ENCODE measurements around the gene CFAP53. TPM values are rescaled to one million over a fixed set of nuclear protein-coding genes. Genes with fewer than 3 reads are reported as not detected.

The CFAP53 gene
- total RNA-seq, 3 donors from 2014 or later (not counting 1 experiment from before 2014, with no cell fraction given): 0.20 to 0.24 (median 0.20) TPM

DNA sequence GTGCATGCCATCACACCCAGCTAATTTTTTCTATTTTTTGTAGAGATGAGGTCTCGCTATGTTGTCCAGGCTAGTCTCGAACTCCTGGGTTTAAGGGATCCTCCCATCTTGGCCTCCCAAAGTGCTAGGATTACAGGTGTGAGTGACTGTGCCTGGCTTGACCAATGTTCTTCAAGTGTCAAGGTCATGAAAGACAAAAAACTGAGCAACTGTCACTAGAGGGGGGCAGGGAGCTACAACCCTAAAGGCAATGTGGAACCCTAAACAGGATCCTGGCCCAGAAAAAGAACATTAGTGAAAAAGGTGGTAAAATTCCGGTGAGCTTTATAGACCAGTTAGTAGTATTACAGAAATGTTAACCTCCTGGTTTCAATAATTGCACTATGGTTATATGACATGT lies 78.6 kb downstream of the CFAP53 start:
- intact Hi-C loops (cut with micrococcal nuclease): no loop called here
- H3K27me3 Mint-ChIP-seq (ENCODE audit: low read depth in 2 of 2): peaks cover 38 to 70% of the 10 kb centered on the region in 2 donors

DNA sequence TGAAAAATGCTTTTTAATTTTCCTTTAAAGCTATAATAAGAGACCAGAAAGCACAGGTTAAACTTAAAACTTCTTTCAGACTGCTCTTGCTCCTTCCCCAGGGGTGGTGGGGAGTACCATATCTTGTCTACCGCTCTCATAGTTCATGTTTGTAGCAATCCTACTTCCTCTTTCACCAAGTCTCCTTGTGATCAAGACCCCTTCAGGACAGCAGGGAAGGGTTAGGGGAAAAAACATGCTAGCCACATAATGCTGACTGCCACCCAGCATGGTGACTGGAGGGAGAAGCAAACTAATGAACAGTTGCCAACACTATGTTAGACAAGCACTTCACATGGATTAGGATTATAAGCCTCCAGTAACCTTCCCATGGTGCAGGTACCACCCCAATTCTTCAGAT lies 79.9 kb downstream of the CFAP53 start:
- Mint-ChIP-seq H3K9me3 (no peaks in the 10 kb centered on the region), H3K4me1 (no peaks in the 10 kb centered on the region), H3K4me3 (no peak overlapping the region), H3K36me3 (no peaks in the 10 kb centered on the region), H3K27ac (no peak overlapping the region), H3K27me3 (ENCODE audit: low read depth in 2 of 2) (peaks cover 30 to 60% of the 10 kb centered on the region in 2 donors)
- H3K27me3 ChIP-seq (ENCODE audit: control insufficient read depth, insufficient read depth, low read length): no peaks in the 10 kb centered on the region
- H3K9me3 ChIP-seq (ENCODE audit: control insufficient read depth, insufficient read depth, low read length): no peaks in the 10 kb centered on the region
- ATAC-seq: no peak
- no peak for DNase-seq
- TF ChIP-seq, protein P1, sequence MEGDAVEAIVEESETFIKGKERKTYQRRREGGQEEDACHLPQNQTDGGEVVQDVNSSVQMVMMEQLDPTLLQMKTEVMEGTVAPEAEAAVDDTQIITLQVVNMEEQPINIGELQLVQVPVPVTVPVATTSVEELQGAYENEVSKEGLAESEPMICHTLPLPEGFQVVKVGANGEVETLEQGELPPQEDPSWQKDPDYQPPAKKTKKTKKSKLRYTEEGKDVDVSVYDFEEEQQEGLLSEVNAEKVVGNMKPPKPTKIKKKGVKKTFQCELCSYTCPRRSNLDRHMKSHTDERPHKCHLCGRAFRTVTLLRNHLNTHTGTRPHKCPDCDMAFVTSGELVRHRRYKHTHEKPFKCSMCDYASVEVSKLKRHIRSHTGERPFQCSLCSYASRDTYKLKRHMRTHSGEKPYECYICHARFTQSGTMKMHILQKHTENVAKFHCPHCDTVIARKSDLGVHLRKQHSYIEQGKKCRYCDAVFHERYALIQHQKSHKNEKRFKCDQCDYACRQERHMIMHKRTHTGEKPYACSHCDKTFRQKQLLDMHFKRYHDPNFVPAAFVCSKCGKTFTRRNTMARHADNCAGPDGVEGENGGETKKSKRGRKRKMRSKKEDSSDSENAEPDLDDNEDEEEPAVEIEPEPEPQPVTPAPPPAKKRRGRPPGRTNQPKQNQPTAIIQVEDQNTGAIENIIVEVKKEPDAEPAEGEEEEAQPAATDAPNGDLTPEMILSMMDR (IDR thresholded peaks at IDR 0.05): no peak
- intact Hi-C loops (cut with micrococcal nuclease): no loop called here
- H3K27ac ChIP-seq (ENCODE audit: low read length): no peak overlapping the region
- H3K36me3 ChIP-seq (ENCODE audit: control insufficient read depth, insufficient read depth, low read length): no peaks in the 10 kb centered on the region
- no peaks in the 10 kb centered on the region for H3K4me1 ChIP-seq (ENCODE audit: control insufficient read depth, insufficient read depth, low read length)
- H3K4me3 ChIP-seq (ENCODE audit: low read length): no peak overlapping the region
- 80% methylated on average over 1 of the region's 1 CpG for WGBS (ENCODE audit: insufficient coverage)

More for the DNA sequence above, 78.6 kb downstream of the CFAP53 start:
- WGBS (ENCODE audit: insufficient coverage): 81% methylated on average over 3 of the region's 3 CpGs
- Histone ChIP-seq H3K4me3 (ENCODE audit: low read length) (no peak overlapping the region), H3K36me3 (ENCODE audit: control insufficient read depth, insufficient read depth, low read length) (no peaks in the 10 kb centered on the region), H3K4me1 (ENCODE audit: control insufficient read depth, insufficient read depth, low read length) (no peaks in the 10 kb centered on the region), H3K27ac (ENCODE audit: low read length) (no peak overlapping the region), H3K9me3 (ENCODE audit: control insufficient read depth, insufficient read depth, low read length) (no peaks in the 10 kb centered on the region), H3K27me3 (ENCODE audit: control insufficient read depth, insufficient read depth, low read length) (no peaks in the 10 kb centered on the region)
- Mint-ChIP-seq H3K27ac (no peak overlapping the region), H3K4me1 (no peaks in the 10 kb centered on the region), H3K4me3 (no peak overlapping the region), H3K36me3 (no peaks in the 10 kb centered on the region), H3K9me3 (no peaks in the 10 kb centered on the region)
- TF ChIP-seq, protein P1 (IDR thresholded peaks at IDR 0.05): no peak
- ATAC-seq (no peak), DNase-seq (no peak)

DNA sequence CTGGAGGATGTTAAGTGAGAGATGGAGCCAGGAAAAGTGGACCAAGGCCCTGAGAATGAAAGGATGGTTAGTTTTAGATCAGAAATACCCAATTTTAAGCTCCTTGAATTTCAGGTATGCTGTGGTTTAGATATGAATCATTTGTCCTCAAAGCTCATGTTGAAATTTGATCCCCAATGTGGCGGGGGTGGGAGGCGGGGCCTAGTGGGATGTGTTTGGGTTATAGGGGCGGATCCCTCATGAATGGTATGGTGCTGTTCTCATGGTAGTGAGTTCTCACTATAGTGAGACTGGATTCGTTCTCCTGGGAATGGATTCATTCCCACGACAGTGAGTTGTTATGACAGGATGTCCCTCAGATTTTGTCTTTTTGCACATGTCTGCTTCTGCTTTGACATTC lies 82.7 kb downstream of the CFAP53 start:
- H3K36me3 Mint-ChIP-seq: no peaks in the 10 kb centered on the region
- no peak overlapping the region for H3K4me3 Mint-ChIP-seq
- H3K27ac Mint-ChIP-seq: no peak overlapping the region
- H3K9me3 Mint-ChIP-seq: no peaks in the 10 kb centered on the region
- Histone ChIP-seq H3K4me3 (ENCODE audit: low read length) (no peak overlapping the region), H3K36me3 (ENCODE audit: control insufficient read depth, insufficient read depth, low read length) (no peaks in the 10 kb centered on the region), H3K4me1 (ENCODE audit: control insufficient read depth, insufficient read depth, low read length) (no peaks in the 10 kb centered on the region), H3K9me3 (ENCODE audit: control insufficient read depth, insufficient read depth, low read length) (no peaks in the 10 kb centered on the region), H3K27ac (ENCODE audit: low read length) (no peak overlapping the region), H3K27me3 (ENCODE audit: control insufficient read depth, insufficient read depth, low read length) (no peaks in the 10 kb centered on the region)
- no peaks in the 10 kb centered on the region for H3K4me1 Mint-ChIP-seq
- TF ChIP-seq, protein P1 (IDR thresholded peaks at IDR 0.05): no peak
- peaks cover 26 to 34% of the 10 kb centered on the region in 2 donors for H3K27me3 Mint-ChIP-seq (ENCODE audit: low read depth in 2 of 2)
- no peak for DNase-seq
- intact Hi-C loops (cut with micrococcal nuclease): no loop called here
- WGBS (ENCODE audit: insufficient coverage): 75% methylated on average over 5 of the region's 5 CpGs
- no peak for ATAC-seq

DNA sequence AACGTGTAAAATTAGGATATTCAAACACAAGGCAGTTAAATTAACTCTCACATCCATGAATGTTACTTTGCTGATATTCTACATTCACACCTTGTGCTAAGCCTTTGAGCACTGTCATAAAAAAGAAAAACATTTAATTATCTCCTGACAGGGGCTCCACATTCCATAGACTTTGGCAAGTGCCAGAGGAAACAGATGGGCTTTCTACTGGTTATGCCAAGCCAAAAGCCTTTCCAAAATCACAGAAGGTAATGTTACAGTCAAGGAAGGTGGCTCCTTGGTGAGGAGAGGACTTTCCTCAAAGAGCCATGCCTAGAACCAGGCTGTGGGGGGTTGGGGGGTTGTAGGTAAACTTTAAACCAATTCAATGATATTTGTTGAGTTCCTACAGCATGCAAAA lies 83.8 kb downstream of the CFAP53 start:
- H3K9me3 ChIP-seq (ENCODE audit: control insufficient read depth, insufficient read depth, low read length): no peaks in the 10 kb centered on the region
- intact Hi-C loops (cut with micrococcal nuclease): no loop called here
- 80% methylated on average over 1 of the region's 1 CpG for WGBS (ENCODE audit: insufficient coverage)
- Mint-ChIP-seq H3K4me1 (no peaks in the 10 kb centered on the region), H3K4me3 (no peak overlapping the region), H3K9me3 (no peaks in the 10 kb centered on the region), H3K36me3 (no peaks in the 10 kb centered on the region), H3K27me3 (ENCODE audit: low read depth in 2 of 2) (peaks cover 24 to 41% of the 10 kb centered on the region in 2 donors), H3K27ac (no peak overlapping the region)
- no peaks in the 10 kb centered on the region for H3K27me3 ChIP-seq (ENCODE audit: control insufficient read depth, insufficient read depth, low read length)
- DNase-seq (no peak), ATAC-seq (no peak)
- H3K4me3 ChIP-seq (ENCODE audit: low read length): no peak overlapping the region
- TF ChIP-seq, protein P1 (IDR thresholded peaks at IDR 0.05): no peak
- no peaks in the 10 kb centered on the region for H3K4me1 ChIP-seq (ENCODE audit: control insufficient read depth, insufficient read depth, low read length)
- H3K36me3 ChIP-seq (ENCODE audit: control insufficient read depth, insufficient read depth, low read length): no peaks in the 10 kb centered on the region
- H3K27ac ChIP-seq (ENCODE audit: low read length): no peak overlapping the region

All from natural killer cell (primary cell).